Activated CD4-positive, CD25-positive, alpha-beta regulatory T cell (primary cell): ENCODE measurements around the gene LYZL1.
"Not testable (repeated sequence)": the region's sequence is repeated elsewhere in the genome, so short reads cannot be mapped to it uniquely, and the experiment has no call there.

Source experiments
- DNase-seq, 4 experiments: peaks; one replicate each; lab custom pipeline; 2025; lab: John Stamatoyannopoulos, UW

The LYZL1 gene

GRCh38 chr10:29288906-29289305 lies at the start of gene LYZL1:
Gene LYZL1, plus strand, starts transcription at chr10:29289070. Its CDS starts 2,798 bp downstream, at chr10:29291868.
- not testable (repeated sequence) for DNase-seq

- no peak for DNase-seq
Observed at GRCh38 chr10:29239569-29240472, 49.0 kb upstream of the LYZL1 start.

GRCh38 chr10:29240986-29241660 lies 47.7 kb upstream of the LYZL1 start:
- DNase-seq: no peak

- DNase-seq: no peak
Observed at GRCh38 chr10:29241925-29242324, 46.9 kb upstream of the LYZL1 start.

GRCh38 chr10:29243066-29243465 lies 45.8 kb upstream of the LYZL1 start:
- DNase-seq: no peak

GRCh38 chr10:29243750-29244149 lies 45.1 kb upstream of the LYZL1 start:
- DNase-seq: no peak

- DNase-seq: no peak
Observed at GRCh38 chr10:29244978-29245377, 43.9 kb upstream of the LYZL1 start.

- DNase-seq: no peak
Observed at GRCh38 chr10:29245476-29245875, 43.4 kb upstream of the LYZL1 start.

- DNase-seq: no peak
Observed at GRCh38 chr10:29246449-29246848, 42.4 kb upstream of the LYZL1 start.

GRCh38 chr10:29248158-29248557 lies 40.7 kb upstream of the LYZL1 start:
- no peak for DNase-seq

- no peak for DNase-seq
Observed at GRCh38 chr10:29249018-29249417, 39.9 kb upstream of the LYZL1 start.

- DNase-seq: no peak
Observed at GRCh38 chr10:29250066-29250465, 38.8 kb upstream of the LYZL1 start.

- no peak for DNase-seq
Observed at GRCh38 chr10:29252811-29253689, 35.8 kb upstream of the LYZL1 start.

GRCh38 chr10:29253690-29254029 lies 35.2 kb upstream of the LYZL1 start:
- no peak for DNase-seq

GRCh38 chr10:29254123-29255046 lies 34.5 kb upstream of the LYZL1 start:
- no peak for DNase-seq

- DNase-seq: no peak
Observed at GRCh38 chr10:29255104-29255503, 33.8 kb upstream of the LYZL1 start.

GRCh38 chr10:29256019-29256418 lies 32.9 kb upstream of the LYZL1 start:
- no peak for DNase-seq

- no peak for DNase-seq
Observed at GRCh38 chr10:29256586-29256985, 32.3 kb upstream of the LYZL1 start.

- no peak for DNase-seq
Observed at GRCh38 chr10:29257106-29257783, 31.6 kb upstream of the LYZL1 start.

- no peak for DNase-seq
Observed at GRCh38 chr10:29257784-29258135, 31.1 kb upstream of the LYZL1 start.

GRCh38 chr10:29259498-29259897 lies 29.4 kb upstream of the LYZL1 start:
- no peak for DNase-seq
